HCT116 (cell line): ENCODE results near the gene SAMD7. TPM values are rescaled to one million over a fixed set of nuclear protein-coding genes. Genes with fewer than 3 reads are reported as not detected.

ENCODE experiments used
- ATAC-seq: fragments of 200-7000 bp; cut with Tn5 transposase; 2 replicates; pipeline ENCODE4 v1.9.1; 2020; ENCODE audit warnings: mild to moderate bottlenecking, moderate library complexity
- BruUV-seq: library from RNA; stranded (reverse); fragments of 400-500 nt; replicated peaks from 2 replicates; lab custom pipeline; 2021; lab: Mats Ljungman, UMichigan
- CTCF ChIA-PET: fragments of 300-600 bp; sonication (Branson Sonifier 250); formaldehyde crosslinking; loops from one replicate; lab custom pipeline; 2021; ENCODE audit warnings: antibody characterized with exemption; lab: Charles Lee
- POLR2A ChIA-PET: fragments of 300-600, 350-600 bp; sonication (Branson Sonifier 250); formaldehyde crosslinking; loops from one replicate; lab custom pipeline; 2021; ENCODE audit warnings: antibody characterized with exemption; lab: Charles Lee
- RAD21 ChIA-PET, 2 experiments: fragments of 300-600 bp; sonication (Branson Sonifier 250); formaldehyde crosslinking; loops; one replicate each; lab custom pipeline; 2023; ENCODE audit warnings: low total read pairs in 2 of 2; ENCODE audit not compliant: uncharacterized antibody in 2 of 2, unreplicated experiment in 2 of 2, low non-redundant PET in 1 of 2; lab: Charles Lee
- DNase-seq: peaks from one replicate; pipeline ENCODE4 v3.0.0-alpha.2; 2010; ENCODE audit warnings: low read depth, low spot score
- H2AFZ ChIP-seq: fragments of 200-600 bp; shearing (Covaris generic), sonication (generic); 2 replicates; pipeline ENCODE4 v1.6.1; 2017; ENCODE audit warnings: low read depth, mixed run types, mixed read lengths, antibody characterized with exemption, low read length; ENCODE audit not compliant: poor library complexity, severe bottlenecking
- H3K27ac ChIP-seq: 2 replicates; pipeline ENCODE4 v1.5.1; 2012; ENCODE audit warnings: low read depth, low read length
- H3K27me3 ChIP-seq: fragments of 200-600 bp; sonication (generic); 2 replicates; pipeline ENCODE4 v1.6.1; 2016; ENCODE audit warnings: mixed run types, low read length, mixed read lengths; ENCODE audit not compliant: insufficient read depth
- H3K36me3 ChIP-seq, 2 experiments: fragments of 200-500 bp in 1 of 2; fragments of 200-600 bp in 1 of 2; sonication (Bioruptor generic) in 1 of 2; sonication (generic) in 1 of 2; 2 replicates each; pipeline versions ENCODE4 v1.5.1 to v1.6.1; 2014 to 2016; ENCODE audit warnings: low read length in 2 of 2, inconsistent platforms in 1 of 2, mixed read lengths in 1 of 2, mixed run types in 1 of 2; ENCODE audit not compliant: insufficient read depth in 2 of 2, control insufficient read depth in 1 of 2
- H3K4me1 ChIP-seq, 2 experiments: fragments of 200-600 bp in 1 of 2; sonication (generic) in 1 of 2; 2 replicates each; pipeline versions ENCODE4 v1.5.1 to v1.6.1; 2012 to 2017; ENCODE audit warnings: low read length in 2 of 2, inconsistent platforms in 1 of 2, mild to moderate bottlenecking in 1 of 2, mixed read lengths in 1 of 2, mixed run types in 1 of 2, moderate library complexity in 1 of 2; ENCODE audit not compliant: insufficient read depth in 2 of 2, control insufficient read depth in 1 of 2
- H3K4me2 ChIP-seq: fragments of 200-600 bp; sonication (generic); 2 replicates; pipeline ENCODE4 v1.6.1; 2017; ENCODE audit warnings: mixed run types, low read length, mixed read lengths
- H3K4me3 ChIP-seq, 2 experiments: fragments of 200-600 bp in 1 of 2; sonication (generic) in 1 of 2; replicated peaks in 1 of 2; 2 replicates each; pipeline ENCODE4 v1.5.1; 2011 to 2016; ENCODE audit warnings: low read length in 2 of 2, control low read depth in 1 of 2, low read depth in 1 of 2, mild to moderate bottlenecking in 1 of 2, mixed read lengths in 1 of 2, mixed run types in 1 of 2
- H3K79me2 ChIP-seq: fragments of 200-600 bp; sonication (generic); 2 replicates; pipeline ENCODE4 v1.6.1; 2017; ENCODE audit warnings: mild to moderate bottlenecking, mixed run types, low read length, moderate library complexity, mixed read lengths; ENCODE audit not compliant: insufficient read depth
- H3K9ac ChIP-seq: fragments of 200-600 bp; sonication (generic); 2 replicates; pipeline ENCODE4 v1.6.1; 2016; ENCODE audit warnings: low read length, mixed read lengths
- H3K9me2 ChIP-seq: fragments of 200-600 bp; sonication (generic), shearing (Covaris generic); 2 replicates; pipeline ENCODE4 v1.6.1; 2017; ENCODE audit warnings: mixed run types, mild to moderate bottlenecking, moderate library complexity; ENCODE audit not compliant: insufficient read depth
- H3K9me3 ChIP-seq, 2 experiments: fragments of 200-500 bp in 1 of 2; fragments of 200-600 bp in 1 of 2; sonication (Bioruptor generic) in 1 of 2; sonication (generic) in 1 of 2; 2 replicates each; pipeline ENCODE4 v1.6.1; 2014 to 2017; ENCODE audit warnings: low read length in 2 of 2, mixed read lengths in 2 of 2, inconsistent platforms in 1 of 2, low read depth in 1 of 2, mild to moderate bottlenecking in 1 of 2, mixed run types in 1 of 2, moderate library complexity in 1 of 2; ENCODE audit not compliant: control insufficient read depth in 1 of 2, insufficient read depth in 1 of 2
- H4K20me1 ChIP-seq: fragments of 200-600 bp; sonication (generic), shearing (Covaris generic); 2 replicates; pipeline ENCODE4 v1.6.1; 2017; ENCODE audit warnings: mixed run types, mild to moderate bottlenecking, moderate library complexity; ENCODE audit not compliant: insufficient read depth
- CBX3 ChIP-seq: IDR thresholded peaks from 2 replicates; pipeline ENCODE4 v1.6.1; 2012; ENCODE audit warnings: low read depth
- CEBPB ChIP-seq: IDR thresholded peaks from 2 replicates; pipeline ENCODE4 v1.6.1; 2012; ENCODE audit warnings: low read depth
- ELF1 ChIP-seq: IDR thresholded peaks from 2 replicates; pipeline ENCODE4 v1.6.1; 2012; ENCODE audit warnings: low read depth, borderline replicate concordance
- EZH2phosphoT487 ChIP-seq: fragments of 200-600 bp; IDR thresholded peaks from 2 replicates; pipeline ENCODE4 v1.6.1; 2018; ENCODE audit warnings: antibody characterized with exemption, borderline replicate concordance
- JUND ChIP-seq: IDR thresholded peaks from 2 replicates; pipeline ENCODE4 v1.6.1; 2012
- POLR2AphosphoS5 ChIP-seq: IDR thresholded peaks from 2 replicates; pipeline ENCODE4 v1.6.1; 2011; ENCODE audit warnings: mild to moderate bottlenecking, low read depth, low read length, moderate library complexity
- RAD21 ChIP-seq: IDR thresholded peaks from 2 replicates; pipeline ENCODE4 v1.6.1; 2012; ENCODE audit warnings: low read depth, mild to moderate bottlenecking
- SP1 ChIP-seq: IDR thresholded peaks from 2 replicates; pipeline ENCODE4 v1.6.1; 2012; ENCODE audit warnings: low read depth
- SRF ChIP-seq: IDR thresholded peaks from 2 replicates; pipeline ENCODE4 v1.6.1; 2012; ENCODE audit warnings: low read depth
- TCF7L2 ChIP-seq: IDR thresholded peaks from 2 replicates; pipeline ENCODE4 v1.7.0; 2011; ENCODE audit warnings: borderline replicate concordance, inconsistent platforms; ENCODE audit not compliant: insufficient read depth, insufficient read length; ENCODE audit errors: extremely low read depth
- YY1 ChIP-seq: IDR thresholded peaks from 2 replicates; pipeline ENCODE4 v1.6.1; 2011; ENCODE audit warnings: low read length, low read depth, moderate library complexity, mild to moderate bottlenecking; ENCODE audit not compliant: insufficient replicate concordance; ENCODE audit errors: extremely low read depth
- ZFX ChIP-seq: fragments of 450-650 bp; IDR thresholded peaks from 2 replicates; pipeline ENCODE4 v1.6.1; 2017
- intact Hi-C: fragments of 100-400 bp; cut with micrococcal nuclease; formaldehyde crosslinking; loops from 2 replicates; pipeline ENCODE4 v1.10.0; 2022
- total RNA-seq: library from RNA; stranded (reverse); gene quantifications from one replicate; pipeline ENCODE4 v1.2.1, GENCODE V29; 2021; ENCODE audit not compliant: unreplicated experiment
- TF ChIP-seq, protein P1 (sequence below): IDR thresholded peaks from 2 replicates; pipeline ENCODE4 v1.6.1; 2012
- TF ChIP-seq, protein P2 (sequence below): IDR thresholded peaks from 2 replicates; pipeline ENCODE4 v1.6.1; 2012
- TF ChIP-seq, protein P3 (sequence below): IDR thresholded peaks from 2 replicates; pipeline ENCODE4 v1.6.1; 2012; ENCODE audit warnings: low read depth

Gene SAMD7
- total RNA-seq, 1 experiment from 2014 or later: not detected

DNA sequence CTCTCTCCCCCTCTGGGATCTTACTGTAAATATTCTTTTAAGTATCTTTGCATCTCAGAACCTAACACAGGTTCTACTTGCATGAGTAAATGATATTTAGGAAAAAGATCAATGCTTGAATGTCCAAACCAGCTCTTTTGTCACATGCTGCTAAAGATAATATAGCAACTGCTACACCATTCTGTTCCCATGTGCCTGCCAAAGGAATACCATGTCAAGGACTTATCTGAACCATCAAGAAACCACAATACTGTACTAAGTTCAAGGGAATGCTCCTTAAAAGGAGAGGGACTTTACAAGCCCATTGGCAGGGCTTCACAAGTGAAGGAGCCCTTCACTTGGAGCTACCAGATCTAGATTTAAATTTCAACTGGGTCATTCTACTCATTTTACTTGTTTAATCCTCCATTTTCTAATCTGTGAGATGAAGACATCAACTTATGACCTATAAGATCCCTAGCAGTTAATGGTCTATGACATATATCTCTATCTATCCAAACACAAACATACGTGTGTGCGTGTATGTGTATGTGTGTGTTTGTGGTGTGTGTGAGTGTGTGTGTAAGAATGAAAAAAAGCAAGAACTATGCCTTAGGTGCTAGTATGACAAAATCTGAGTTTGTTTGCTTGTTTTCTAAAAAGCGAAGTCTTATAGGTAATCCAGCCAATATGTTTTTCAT is 42.2 kb downstream of the SAMD7 start:
- H3K36me3 ChIP-seq: no peaks in the 10 kb centered on the region
- H3K9ac ChIP-seq: no peak overlapping the region
- no peaks in the 10 kb centered on the region for H3K9me2 ChIP-seq
- DNase-seq (no peak), ATAC-seq (no peak)
- TF ChIP-seq ELF1 (no peak), CEBPB (no peak), POLR2AphosphoS5 (no peak), EZH2phosphoT487 (no peak), ZFX (no peak), SP1 (no peak), CBX3 (no peak), YY1 (no peak)
- TF ChIP-seq, protein P1, sequence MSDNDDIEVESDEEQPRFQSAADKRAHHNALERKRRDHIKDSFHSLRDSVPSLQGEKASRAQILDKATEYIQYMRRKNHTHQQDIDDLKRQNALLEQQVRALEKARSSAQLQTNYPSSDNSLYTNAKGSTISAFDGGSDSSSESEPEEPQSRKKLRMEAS: no peak
- TF ChIP-seq, protein P2, sequence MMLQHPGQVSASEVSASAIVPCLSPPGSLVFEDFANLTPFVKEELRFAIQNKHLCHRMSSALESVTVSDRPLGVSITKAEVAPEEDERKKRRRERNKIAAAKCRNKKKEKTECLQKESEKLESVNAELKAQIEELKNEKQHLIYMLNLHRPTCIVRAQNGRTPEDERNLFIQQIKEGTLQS: no peak
- intact Hi-C loops: no loop called here
- no peaks in the 10 kb centered on the region for H3K79me2 ChIP-seq
- no TSS peak for BruUV-seq
- ChIA-PET RAD21 (no interaction called here), POLR2A (no interaction called here), CTCF (no interaction called here)
- no peak overlapping the region for H3K4me3 ChIP-seq
- H2AFZ ChIP-seq: no peak overlapping the region
- H3K9me3 ChIP-seq: no peaks in the 10 kb centered on the region
- H3K4me1 ChIP-seq: no peaks in the 10 kb centered on the region
- H3K27me3 ChIP-seq: no peaks in the 10 kb centered on the region
- no peaks in the 10 kb centered on the region for H4K20me1 ChIP-seq
- H3K27ac ChIP-seq: no peak overlapping the region
- H3K4me2 ChIP-seq: no peak overlapping the region

DNA sequence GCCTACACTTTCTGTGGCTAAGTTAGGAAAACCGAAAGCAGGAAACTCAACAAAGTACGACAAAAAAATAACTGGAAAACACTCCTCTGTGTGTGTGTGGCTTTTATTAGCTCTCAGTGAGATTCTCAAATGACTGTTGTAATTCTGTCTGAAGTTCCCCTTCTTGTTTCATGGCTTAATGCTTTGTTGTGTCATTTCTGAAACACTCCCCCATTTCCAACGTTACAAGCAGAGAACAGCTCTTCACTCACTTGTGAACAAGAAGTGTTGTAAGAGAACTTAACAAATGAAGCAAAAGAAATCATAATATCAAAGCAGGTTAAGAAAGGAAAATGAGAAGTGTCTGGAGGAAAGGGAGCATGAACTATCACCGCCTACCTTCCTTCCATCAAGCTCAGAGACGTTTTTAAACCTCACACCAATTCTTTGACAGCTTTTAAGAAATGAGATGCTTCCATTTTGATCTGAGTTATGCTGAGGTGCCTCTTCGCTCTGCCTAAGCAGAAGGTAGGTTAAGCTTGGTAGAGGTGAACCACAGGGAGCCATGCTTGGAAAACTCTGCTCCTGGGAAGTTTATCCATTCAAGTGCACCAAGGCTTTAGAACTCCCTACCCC is 42.9 kb downstream of the SAMD7 start:
- ATAC-seq (no peak), DNase-seq (no peak)
- POLR2A ChIA-PET: no interaction called here
- H3K9me3 ChIP-seq: no peaks in the 10 kb centered on the region
- no peaks in the 10 kb centered on the region for H4K20me1 ChIP-seq
- no peaks in the 10 kb centered on the region for H3K27me3 ChIP-seq
- no TSS peak for BruUV-seq
- no peaks in the 10 kb centered on the region for H3K9me2 ChIP-seq
- RAD21 ChIA-PET: no interaction called here
- no peaks in the 10 kb centered on the region for H3K79me2 ChIP-seq
- no peaks in the 10 kb centered on the region for H3K36me3 ChIP-seq
- no peak overlapping the region for H3K27ac ChIP-seq
- no peak overlapping the region for H3K9ac ChIP-seq
- H2AFZ ChIP-seq: no peak overlapping the region
- intact Hi-C loops: no loop called here
- no peak overlapping the region for H3K4me2 ChIP-seq
- H3K4me3 ChIP-seq: no peak overlapping the region
- CTCF ChIA-PET: no interaction called here
- no peaks in the 10 kb centered on the region for H3K4me1 ChIP-seq
- TF ChIP-seq RAD21 (no peak), CBX3 (no peak), EZH2phosphoT487 (no peak), YY1 (no peak), CEBPB (no peak), TCF7L2 (no peak), ELF1 (no peak), JUND (no peak), ZFX (no peak), SRF (no peak), SP1 (no peak)
- TF ChIP-seq, protein P3, sequence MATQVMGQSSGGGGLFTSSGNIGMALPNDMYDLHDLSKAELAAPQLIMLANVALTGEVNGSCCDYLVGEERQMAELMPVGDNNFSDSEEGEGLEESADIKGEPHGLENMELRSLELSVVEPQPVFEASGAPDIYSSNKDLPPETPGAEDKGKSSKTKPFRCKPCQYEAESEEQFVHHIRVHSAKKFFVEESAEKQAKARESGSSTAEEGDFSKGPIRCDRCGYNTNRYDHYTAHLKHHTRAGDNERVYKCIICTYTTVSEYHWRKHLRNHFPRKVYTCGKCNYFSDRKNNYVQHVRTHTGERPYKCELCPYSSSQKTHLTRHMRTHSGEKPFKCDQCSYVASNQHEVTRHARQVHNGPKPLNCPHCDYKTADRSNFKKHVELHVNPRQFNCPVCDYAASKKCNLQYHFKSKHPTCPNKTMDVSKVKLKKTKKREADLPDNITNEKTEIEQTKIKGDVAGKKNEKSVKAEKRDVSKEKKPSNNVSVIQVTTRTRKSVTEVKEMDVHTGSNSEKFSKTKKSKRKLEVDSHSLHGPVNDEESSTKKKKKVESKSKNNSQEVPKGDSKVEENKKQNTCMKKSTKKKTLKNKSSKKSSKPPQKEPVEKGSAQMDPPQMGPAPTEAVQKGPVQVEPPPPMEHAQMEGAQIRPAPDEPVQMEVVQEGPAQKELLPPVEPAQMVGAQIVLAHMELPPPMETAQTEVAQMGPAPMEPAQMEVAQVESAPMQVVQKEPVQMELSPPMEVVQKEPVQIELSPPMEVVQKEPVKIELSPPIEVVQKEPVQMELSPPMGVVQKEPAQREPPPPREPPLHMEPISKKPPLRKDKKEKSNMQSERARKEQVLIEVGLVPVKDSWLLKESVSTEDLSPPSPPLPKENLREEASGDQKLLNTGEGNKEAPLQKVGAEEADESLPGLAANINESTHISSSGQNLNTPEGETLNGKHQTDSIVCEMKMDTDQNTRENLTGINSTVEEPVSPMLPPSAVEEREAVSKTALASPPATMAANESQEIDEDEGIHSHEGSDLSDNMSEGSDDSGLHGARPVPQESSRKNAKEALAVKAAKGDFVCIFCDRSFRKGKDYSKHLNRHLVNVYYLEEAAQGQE: no peak
- TF ChIP-seq, protein P1: no peak
